ENCODE measurements around the gene ADCY9. TPM values are rescaled to one million over a fixed set of nuclear protein-coding genes. Genes with fewer than 3 reads are reported as not detected.
A peak's percentile ranks its signal among the peaks of the same experiment; 100 is the strongest.

ADCY9 gene
- total RNA-seq, 1 donor from 2014 or later, result 48.2 TPM

DNA sequence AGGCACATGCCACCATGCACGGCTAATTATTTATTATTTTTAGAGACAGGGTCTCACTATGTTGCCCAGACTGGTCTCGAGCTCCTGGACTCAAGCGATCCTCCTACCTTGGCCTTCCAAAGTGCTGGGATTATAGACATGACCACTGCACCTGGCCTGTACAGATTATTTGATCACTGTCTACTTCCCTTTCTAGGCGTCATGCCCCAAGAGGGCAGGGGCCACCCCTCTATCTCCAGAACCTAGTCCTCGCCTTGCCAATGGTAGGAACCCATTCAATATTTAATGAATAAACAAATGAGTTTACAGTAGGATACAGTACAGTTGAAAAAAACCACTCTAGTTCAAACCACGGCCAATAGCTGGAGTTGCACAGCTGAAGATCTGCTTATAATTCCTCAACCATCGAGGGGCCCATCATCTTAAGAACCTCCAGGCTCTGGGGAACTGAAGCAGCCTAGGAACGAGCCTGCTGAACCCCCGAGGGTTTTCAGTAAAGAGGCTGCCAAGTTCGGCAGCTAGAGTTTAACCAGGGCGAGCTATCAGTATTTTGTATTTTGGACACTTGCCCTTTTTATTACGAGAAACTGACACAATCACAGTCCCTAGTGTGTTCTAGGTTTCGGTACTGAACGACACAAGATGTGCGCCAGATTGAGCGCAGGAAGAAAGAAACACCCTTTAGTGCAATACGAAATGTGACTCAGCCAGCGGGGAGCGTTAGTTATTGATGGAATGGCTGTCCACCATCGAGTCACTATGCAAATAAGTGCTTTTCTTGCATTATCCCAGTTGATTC, 14.6 kb downstream of the ADCY9 start:
- intact Hi-C loops (cut with DNase I), result loop anchor here (5.0 kb wide), 1 partner anchor 149 kb away; no protein-coding TSS in a partner anchor
- ATAC-seq, result peak; percentile 91
- DNase-seq (ENCODE audit: missing footprints), result no peak

GRCh38 chr16:4098501-4098900, 17.7 kb downstream of the ADCY9 start:
- intact Hi-C loops (cut with DNase I), result no loop called here
- ATAC-seq, result no peak
- DNase-seq (ENCODE audit: missing footprints), result no peak

DNA sequence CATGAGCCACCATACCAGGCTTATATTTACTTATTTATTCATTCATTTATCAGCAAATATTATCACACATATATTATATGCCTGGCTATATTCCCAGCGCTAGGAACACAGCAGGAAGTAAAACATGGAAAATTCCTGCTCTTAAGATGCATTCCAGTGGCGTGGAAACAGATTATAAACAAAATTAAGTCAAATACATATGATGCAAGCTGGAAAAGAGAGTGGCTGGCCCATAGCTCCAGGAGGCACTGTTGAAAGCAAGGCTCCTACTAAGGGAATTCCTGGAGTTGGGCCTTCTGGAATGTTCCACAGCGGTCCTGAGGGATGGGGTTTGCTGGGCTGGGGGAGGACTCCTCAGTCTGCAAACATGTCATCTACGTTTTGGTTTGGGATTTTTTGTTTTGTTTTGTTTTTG, 18.4 kb downstream of the ADCY9 start:
- intact Hi-C loops (cut with DNase I), result no loop called here
- DNase-seq (ENCODE audit: missing footprints) (no peak), ATAC-seq (no peak)

DNA sequence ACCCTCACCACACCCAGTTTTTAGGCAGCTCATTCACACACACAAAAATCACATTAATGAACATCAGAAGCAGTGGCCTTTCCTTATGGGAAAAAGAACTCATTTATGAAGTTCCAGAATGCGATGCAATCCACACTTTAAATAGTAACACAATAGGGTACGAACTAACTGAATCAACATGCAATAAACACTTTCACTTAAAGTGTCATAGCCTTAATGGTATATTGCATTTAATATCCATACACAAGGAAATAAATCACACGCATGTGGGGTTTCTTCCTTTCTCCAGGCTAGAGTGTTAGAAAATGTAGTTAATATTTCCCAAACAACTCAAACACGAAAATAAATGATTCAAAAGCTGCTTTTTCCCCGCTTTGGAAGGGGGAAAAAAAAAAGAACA, 19.7 kb downstream of the ADCY9 start:
- ATAC-seq (no peak), DNase-seq (ENCODE audit: missing footprints) (no peak)
- intact Hi-C loops (cut with DNase I), result no loop called here

GRCh38 chr16:4094127-4094773, 22.0 kb downstream of the ADCY9 start:
- intact Hi-C loops (cut with DNase I), result no loop called here
- ATAC-seq (no peak), DNase-seq (ENCODE audit: missing footprints) (no peak)

DNA sequence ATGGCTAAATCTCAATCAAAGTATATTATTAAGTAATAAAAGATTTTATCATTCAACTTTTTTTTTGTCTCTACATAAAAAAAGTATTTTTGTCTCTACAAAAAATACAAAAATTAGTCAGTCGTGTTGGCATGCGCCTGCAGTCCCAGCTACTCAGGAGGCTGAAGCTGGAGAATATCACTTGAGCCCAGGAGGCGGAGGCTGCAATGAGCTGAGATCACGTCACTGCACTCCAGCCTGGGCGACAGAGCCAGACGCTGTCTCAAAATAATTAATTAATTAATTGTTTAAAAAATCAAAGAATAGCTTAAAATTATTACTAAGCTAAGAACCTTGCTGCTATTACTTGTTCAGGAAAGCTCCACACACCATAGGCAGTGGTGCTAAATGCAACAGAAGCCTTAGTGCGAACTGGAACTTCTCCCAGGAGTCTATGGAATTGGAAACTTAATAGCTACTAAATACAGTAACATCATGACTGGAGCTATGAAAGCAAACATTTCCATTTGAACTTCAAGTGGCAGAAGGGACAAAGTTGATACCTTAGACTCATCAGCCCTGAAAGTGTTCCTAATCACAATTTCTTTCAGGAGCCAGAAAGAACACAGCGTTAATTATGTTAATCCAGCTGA, 22.6 kb downstream of the ADCY9 start:
- intact Hi-C loops (cut with DNase I), result no loop called here
- ATAC-seq (peak; percentile 54), DNase-seq (ENCODE audit: missing footprints) (no peak)

DNA sequence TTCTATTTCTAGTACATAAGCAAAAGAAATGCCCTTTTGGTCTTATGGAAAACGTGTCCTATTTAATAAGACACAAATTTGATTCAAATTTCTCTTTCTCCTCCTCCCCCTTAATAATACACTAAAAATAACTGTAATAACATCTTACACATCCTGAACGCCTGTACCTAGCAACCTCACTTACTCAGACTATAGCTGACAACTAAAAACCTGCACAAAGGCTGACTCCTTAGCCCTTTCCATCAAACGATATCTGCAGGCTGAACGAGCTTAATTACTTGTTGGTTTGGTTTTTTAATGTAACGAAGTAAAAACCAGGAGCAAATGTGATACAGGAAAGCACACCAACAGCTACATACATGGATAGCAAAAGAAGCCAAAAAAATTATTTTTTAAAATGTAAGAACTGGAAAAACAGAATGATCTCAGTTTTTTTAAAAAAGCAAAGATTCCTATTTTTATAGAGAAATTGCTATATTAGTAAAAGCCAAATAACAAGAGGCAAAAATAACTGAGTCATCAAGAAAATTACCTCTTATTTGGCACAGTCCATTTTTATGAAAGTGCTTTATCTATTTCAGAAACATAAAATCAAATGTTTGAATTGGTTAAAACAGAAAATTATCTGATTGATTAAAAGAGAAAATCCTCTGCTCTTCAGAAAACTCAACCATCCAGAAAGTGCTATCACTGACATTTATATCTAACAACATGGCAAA, 23.5 kb downstream of the ADCY9 start:
- ATAC-seq, result no peak
- no peak for DNase-seq (ENCODE audit: missing footprints)
- intact Hi-C loops (cut with DNase I), result no loop called here

- intact Hi-C loops (cut with DNase I), result no loop called here
- ATAC-seq, result no peak
- DNase-seq (ENCODE audit: missing footprints), result no peak
Measured at GRCh38 chr16:4091240-4092012, 24.8 kb downstream of the ADCY9 start.

DNA sequence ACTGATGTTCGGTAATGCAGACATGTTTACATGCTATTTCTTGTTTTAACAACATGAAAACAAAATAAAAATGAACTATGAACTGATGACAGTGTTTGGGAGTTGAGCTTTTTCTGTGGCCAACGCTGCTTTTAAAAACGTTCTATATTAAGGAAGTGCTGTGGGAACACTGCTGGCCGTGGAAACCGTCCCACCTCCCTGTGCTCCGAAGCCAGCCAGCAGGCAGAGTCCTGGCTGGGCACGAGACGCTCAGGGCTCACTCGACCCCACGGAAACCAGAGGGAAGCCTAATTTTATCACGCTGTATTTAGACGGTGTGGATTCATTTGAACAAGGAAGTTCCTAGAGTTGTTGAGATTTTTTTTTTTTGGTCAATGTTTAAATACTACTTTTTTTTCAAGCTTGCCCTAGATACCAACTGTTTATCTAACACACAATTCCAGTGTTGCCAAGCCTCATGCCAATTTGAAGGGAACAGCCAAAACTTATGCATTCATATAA, 25.8 kb downstream of the ADCY9 start:
- ATAC-seq (peak; percentile 84), DNase-seq (ENCODE audit: missing footprints) (no peak)
- intact Hi-C loops (cut with DNase I), result no loop called here

DNA sequence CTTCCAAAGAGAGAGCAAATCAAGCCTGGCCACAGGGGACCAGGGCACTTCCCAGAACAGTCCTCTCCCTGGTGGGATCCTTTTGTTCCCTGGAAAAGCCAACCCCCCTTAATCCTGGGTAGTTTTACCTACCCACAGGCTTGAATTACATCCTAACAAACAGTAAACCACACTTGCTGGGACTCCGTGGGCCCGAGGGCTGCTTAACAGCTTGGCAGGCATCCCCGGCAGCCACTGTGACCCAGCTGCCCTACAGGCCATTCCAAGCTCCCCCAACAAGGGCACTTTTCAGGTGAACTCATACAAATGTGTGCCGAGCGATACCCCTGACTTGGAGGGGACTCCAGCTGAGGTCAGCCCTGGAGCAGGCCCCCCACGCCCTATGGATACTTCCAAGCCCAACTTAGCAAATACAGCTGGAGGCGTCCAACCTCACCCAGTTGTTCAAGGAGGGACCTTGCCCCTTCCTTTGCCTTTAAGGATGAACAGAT, 26.4 kb downstream of the ADCY9 start:
- no peak for ATAC-seq
- no peak for DNase-seq (ENCODE audit: missing footprints)
- intact Hi-C loops (cut with DNase I), result no loop called here

DNA sequence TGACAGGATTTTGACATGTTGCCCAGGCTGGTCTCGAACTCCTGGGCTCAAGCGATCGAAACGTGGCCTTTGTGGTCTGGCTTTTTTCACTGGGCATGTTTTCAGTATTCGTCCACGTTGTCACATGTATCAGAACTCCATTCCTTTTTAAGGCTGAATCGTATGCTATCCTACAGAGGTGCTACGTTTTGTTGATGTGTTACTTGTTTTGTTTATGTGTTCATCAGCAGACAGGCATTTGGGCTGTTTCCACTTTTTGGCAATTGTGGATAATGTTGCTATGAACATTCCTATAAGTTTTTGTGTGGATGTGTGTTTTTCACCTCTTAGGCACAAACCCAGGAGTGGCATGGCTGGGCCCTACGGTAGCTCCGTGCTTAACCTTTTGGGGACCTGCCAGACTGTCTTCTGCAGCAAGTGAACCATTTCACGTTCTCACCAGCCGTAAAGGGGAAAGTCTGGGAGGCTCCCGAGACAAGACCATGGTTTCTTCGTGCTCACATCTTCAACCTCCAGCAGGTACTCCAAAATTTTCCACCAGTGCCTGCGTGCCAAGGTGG, 26.9 kb downstream of the ADCY9 start:
- intact Hi-C loops (cut with DNase I), result no loop called here
- ATAC-seq (no peak), DNase-seq (ENCODE audit: missing footprints) (no peak)

GRCh38 chr16:4087990-4088577, 28.2 kb downstream of the ADCY9 start:
- DNase-seq (ENCODE audit: missing footprints), result no peak
- no peak for ATAC-seq
- intact Hi-C loops (cut with DNase I), result loop anchor here (2.0 kb wide), 1 partner anchor 35 kb away; no protein-coding TSS in a partner anchor

DNA sequence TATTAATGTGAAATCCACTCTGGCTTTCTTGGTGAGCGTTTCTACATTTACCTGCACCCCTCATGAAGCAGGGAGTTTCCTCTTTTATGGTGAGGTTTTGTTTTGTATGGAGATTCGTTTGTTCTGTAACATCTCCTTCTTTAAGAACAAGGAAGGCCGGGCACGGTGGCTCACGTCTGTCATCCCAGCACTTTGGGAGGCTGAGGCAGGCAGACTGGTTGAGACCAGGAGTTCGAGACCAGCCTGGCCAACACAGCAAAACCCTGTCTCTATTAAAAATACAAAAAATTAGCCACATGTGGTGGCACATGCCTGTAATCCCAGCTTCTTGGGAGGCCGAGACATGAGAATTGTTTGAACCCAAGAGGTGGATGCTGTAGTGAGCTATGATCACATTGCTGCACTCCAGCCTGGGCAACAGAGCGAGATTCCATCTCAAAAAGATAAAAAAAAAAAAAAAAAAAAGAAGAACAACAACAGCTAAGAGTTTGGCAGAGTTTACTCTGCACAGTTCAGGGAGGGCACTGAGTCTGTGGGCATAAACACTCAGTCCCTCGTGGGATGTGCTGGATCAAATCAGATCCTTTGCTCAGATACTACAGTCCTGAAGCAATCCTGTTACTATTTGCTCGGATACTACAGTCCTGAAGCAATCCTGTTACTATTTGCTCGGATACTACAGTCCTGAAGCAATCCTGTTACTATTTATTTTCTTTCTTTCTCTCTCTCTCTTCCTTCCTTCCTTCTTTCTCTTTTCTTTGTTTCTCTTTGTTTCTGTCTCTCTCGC, 28.9 kb downstream of the ADCY9 start:
- intact Hi-C loops (cut with DNase I), result loop anchor here (2.0 kb wide), 1 partner anchor 34 kb away; no protein-coding TSS in a partner anchor
- no peak for DNase-seq (ENCODE audit: missing footprints)
- no peak for ATAC-seq

DNA sequence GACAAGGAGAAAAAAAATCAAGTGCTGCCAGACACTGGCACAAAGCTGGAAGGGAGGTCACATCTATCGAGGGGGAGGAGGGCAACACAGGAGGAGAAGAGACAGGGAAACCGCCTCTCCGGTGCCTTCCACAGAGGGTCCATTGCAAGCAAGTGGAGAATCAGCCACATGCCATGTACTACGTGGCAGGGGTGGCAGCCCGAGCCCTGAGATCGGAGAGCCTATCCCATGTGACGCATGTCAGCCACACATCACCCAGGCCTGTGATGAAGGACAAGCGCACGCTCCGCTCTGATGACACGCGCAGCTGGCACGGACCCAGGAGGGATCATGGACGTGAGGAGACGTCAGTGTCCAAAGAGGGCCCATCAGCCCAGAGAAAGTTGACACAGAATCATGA, 30.1 kb downstream of the ADCY9 start:
- intact Hi-C loops (cut with DNase I), result loop anchor here (2.0 kb wide), 1 partner anchor 33 kb away; no protein-coding TSS in a partner anchor
- peak; percentile 81 for DNase-seq (ENCODE audit: missing footprints)
- peak; percentile 62 for ATAC-seq

DNA sequence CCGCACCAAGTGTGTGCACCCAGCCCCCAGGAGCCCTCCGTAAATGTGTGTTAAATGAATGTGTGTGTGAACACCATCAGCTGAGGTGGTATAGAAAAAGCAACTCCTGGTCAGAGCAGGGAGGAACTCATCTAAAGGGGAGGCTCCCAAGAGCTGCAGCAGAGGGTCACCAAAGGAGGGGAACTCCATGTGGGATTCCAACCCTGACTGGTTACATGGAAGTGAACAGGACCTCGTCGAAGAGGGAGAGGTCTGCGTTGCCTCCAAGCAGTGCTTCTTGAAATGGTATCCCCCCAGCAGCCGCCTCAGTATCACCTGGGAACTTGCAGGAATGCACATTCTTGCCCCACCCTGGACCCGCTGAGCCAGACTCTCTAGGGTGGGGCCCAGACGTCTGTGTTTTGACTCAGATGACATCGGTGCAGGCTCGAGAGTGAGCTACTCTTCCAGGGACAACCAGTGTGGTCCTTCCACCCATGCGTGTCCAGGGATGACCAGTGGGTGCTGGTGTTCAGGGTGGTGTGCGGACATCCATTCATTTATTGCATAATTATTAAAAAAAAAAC, 30.8 kb downstream of the ADCY9 start:
- DNase-seq (ENCODE audit: missing footprints) (no peak), ATAC-seq (no peak)
- intact Hi-C loops (cut with DNase I), result no loop called here

DNA sequence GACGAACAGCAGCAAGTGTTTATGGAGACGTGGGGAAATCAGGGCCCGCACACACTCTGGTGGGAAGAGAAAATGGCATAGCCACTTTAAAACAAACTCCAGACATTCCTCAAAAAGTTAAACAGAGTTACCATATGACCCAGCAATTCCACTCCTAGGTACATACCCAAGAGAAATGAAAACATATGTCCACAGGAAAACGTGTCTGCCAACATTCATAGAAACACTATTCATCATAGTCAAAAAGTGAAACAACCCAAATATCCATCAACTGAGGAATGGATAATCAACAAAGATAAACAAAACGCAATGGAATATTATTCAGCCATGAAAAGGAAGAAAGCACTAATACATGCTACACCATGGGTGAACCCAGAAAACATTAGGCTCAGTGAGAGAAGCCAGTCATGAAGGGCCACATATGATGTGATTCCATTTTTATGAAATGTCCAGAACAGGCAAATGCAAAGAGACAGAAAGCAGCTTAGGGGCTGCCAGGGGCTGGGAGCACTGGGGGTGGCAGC, 32.8 kb downstream of the ADCY9 start:
- intact Hi-C loops (cut with DNase I), result no loop called here
- no peak for ATAC-seq
- no peak for DNase-seq (ENCODE audit: missing footprints)

All from Right ventricle myocardium inferior (tissue), 1 donor.